Superior temporal gyrus (tissue), 1 donor: Measurements from ENCODE around the gene TNNI3.

Source experiments
- DNase-seq: peaks from one replicate; pipeline ENCODE4 v3.0.0-alpha.2; 2016; ENCODE audit errors: extremely low spot score

TNNI3 gene

DNA sequence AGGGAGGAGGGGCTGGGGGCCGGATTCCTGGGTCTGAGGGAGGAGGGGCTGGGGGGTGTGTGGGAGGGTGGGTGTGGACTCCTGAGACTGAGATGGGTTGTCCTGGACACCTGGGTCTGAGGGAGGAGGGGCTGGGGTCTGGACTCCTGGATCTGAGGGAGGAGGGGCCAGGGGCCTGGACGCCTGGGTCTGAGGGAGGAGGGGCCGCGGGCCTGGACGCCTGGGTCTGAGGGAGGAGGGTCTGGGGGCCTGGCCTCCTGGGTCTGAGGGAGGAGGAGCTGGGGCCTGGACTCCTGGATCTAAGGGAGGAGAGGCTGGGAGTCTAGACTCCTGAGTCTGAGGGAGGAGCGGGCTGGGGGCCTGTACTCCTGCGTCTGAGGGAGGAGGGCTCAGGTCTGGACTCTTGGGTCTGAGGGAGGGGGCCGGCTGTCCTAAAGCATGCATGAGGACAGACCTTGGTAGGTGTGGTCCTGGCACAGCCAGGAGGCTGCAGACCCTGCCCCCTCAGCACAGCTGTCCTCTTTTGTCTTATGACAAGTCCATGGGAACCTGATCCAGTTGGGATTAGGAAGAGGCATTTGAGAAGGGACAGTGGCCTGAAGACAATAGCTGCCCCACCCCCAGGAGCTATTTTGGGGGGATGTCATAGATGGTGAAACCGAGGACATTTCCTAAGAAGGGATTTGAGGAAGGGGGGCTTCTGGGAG, 9.8 kb downstream of the TNNI3 start:
- no peak for DNase-seq

DNA sequence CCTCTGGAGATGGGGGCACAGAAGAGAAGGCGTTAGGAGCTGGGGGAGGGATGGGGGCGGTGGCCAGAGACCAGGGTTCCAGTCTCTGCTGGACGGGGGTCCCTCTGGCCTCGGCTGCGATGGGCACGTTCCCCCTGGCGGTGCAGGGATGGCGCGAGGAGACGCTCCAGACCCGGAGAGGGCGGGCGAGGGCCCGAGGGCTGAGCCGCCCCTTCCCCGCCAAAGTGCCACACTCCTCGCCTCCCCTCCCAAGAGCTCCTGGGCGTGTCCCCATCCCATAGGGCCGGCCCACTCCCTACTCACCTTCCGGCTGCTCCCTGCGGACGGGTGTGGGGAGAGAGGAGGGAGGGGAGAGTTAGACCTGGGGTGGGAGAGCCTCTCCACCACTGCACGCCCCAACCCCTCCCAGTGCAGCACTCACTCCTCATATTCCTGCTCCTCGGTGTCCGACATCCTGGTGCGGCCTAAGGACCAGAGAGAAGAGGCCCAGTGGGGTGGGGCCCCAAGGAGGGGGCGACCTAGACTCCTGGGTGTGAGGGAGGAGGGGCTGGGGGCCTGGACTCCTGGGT, 10.7 kb downstream of the TNNI3 start:
- no peak for DNase-seq

DNA sequence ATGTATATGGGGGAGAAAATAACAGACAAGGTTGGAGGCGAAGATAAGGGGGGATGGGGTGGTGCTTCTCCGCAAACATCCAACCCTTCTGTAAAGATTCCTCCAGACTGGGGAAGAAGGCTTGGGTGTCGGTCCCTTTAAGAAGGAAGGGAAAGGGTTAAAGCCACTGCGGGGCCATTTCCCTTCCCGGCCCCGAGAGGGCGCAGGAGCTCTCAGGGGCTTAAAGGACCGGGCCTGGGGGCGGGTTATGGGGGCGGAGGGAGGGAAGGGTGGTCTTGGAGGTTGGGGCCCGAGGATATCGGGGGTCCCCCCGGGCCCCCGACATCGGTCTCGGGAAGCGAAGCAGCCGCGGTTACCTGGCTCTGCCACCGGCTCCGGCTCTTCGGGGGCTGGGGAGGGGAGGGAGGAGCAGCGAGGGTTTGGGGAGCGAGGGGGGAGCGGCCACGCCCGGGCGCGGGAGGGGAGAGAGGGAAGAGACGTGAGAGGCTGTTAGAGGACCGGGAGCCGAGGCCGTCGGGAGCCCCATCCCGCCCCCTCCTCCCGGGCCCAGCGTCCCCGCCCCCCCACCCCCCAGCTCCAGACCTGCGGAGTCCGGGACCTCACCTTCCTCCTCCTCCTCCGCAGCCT, 11.3 kb downstream of the TNNI3 start:
- DNase-seq: no peak

DNA sequence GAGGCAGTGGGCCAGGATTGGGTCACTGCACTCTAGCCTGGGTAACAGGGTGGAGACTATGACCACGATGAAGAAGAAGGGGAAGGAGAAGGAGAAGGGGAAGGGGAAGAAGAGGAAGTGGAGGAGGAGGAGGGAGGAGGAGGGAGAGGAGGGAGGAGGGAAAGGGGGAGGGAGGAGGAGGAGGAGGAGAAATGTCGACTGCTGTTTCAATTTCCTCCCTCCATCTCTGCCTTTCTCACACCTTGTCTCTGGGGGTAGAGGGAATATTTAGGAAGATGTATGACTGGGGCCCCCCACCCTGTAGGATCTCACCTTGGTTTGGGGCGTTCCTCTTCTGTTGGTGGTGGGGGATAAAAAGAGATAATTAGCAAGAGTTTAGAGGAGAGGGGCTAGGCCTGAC, 12.3 kb downstream of the TNNI3 start:
- DNase-seq: no peak

DNA sequence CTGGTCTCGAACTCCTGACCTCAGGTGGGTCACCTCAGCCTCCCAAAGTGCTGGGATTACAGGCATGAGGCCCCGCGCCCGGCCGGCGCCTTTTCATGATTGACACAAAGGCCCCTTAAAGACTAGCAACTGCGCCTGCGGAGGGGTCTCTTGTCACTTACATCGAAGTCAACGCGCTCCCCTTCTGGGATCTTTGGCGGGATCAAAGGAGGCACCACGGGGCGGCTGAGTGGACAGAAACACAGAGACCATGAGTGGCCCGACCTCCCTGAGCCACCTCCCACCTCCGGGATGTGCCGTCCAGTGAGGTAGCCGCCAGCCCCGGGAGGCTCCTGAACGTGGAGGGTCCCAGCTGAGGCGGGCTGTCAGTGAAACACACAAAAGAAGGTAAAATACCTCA, 15.8 kb downstream of the TNNI3 start:
- DNase-seq: no peak

DNA sequence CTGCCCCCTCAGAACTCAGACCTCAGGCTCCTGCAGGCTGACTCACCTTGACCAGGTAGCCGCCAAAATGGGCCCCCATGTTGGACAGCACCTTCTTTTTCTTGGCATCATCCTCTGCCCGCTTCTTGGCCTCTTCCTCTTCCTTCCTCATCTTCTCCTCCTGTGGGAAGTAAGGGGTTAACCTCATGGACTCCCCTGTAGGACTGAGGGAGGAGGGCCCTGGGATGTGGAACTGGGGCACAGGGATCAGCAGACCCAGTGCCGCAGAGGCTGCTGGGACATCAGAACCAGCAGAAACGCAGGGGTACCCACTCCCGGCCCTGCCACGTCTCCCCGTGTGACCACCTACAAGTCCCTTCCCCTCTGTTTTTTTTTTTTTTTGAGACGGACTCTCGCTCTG, 19.6 kb downstream of the TNNI3 start:
- no peak for DNase-seq

DNA sequence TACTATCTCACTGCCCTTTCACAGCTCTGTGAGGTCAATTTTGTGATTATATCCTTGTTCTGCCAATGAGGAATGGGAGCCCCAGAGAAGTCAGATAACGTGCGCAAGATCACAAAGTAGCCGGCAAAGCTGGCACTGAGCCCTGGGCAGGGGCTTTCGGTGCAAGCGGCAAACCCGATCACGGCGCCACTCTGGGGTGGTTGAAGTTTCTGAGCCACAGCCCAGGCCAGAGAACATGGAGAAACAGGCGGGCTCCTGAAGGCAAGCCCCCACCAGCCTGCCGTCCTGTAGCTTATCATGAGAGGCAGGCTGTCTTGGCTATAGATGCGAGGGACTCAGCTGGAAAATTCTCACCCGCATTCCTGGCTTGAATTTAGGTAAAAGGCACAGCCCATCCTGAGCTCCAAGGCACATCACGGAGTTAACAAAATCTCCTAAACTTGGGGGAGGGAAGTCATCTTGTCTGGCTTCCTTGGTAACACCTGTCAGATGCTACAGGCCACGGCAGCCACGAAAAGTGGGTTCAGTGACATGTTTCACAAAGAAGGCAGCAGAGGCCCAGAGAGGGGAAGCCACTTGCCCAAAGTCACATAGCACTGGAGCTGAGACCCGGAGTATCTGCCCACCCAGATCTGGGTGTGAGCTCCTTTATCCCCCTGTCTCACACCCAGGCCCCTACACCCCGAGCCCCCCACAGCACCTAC, 21.0 kb downstream of the TNNI3 start:
- DNase-seq: no peak

DNA sequence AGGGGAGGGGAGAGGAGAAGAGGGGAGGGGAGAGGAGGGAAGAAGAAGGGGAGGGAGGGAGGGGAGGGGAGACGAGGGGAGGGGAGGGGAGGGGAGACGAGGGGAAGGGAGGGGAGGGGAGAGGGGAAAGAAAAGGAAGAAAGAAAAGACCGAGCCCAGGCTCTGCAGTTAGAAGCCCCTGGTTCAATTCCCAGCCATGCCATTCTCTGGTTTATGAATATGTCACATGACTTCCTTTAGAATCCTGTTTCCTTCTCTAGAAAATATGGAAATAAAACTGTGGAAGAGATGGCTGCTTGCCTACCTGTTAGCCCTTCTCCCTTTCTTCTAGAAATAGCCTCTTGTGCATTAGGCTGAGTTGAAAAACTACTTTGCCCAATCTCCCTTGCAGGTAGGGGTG, 22.8 kb downstream of the TNNI3 start:
- DNase-seq: no peak

DNA sequence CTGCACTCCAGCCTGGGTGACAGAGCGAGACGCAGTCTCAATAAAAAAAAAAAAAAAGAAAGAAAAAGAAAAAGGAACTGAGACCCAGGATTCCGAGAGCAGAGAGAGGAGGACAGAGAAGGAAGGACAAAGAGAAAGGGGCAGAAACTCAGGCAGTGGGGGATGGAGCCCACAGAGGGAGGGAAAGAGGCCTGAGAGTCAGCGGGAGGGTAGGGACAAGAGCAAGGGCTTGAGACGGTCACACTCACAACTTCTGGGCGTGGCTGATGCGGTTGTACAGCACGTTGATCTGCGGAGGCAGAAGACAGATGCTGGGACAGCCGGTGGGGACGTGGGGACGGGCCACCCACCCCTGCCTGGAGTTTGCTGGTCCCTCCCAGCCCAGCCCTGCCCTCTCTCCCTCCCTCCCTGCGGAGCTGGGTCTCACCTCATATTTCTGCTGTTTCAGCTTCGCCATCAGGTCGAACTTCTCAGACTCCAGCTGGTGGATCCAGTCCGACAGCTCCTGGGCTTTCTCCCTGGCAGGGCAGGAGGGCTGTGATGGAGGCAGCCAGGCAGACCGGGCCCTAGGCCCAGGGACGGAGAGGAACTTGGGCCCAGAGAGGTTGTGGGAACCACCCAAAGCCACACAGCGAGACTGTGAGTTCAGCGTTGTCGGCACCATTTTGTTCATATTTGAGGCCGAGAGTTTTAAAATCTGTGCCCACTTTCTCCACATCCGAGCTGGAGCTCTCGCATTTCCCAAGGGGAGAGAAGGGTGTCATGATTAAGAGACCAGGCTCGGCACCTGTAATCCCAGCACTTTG, 23.7 kb downstream of the TNNI3 start:
- DNase-seq: no peak

DNA sequence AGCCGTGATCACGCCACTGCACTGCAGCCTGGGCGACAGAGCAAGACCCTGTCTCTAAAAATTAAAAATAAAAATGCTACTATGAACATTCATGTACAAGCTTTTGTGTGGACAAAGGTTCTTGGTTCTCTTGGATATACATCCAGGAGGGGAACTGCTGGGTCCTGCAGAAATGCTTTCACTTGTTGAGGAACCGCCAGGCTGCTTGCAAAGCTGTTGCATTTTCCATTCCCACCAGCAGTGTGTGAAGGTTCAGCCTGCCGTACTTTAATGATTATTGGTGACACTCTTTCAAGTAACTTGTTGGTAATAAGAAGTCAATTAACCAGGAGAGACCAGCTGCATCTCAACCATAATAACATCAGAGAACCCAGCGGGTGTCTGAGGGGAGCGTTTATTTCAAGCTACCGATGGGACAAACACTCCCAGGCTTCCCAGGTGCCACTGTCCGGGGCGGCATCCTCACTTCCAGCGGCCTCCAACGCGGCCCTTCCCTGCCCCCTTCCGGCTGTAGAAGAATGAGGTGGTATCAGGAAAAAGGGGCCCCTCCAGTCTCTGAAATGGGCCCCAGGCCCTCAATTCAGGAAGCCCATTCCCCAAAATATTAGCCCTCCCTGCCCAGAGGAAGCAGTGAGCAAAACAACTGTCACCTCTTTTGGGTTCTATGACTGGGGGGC, 24.9 kb downstream of the TNNI3 start:
- DNase-seq: no peak

DNA sequence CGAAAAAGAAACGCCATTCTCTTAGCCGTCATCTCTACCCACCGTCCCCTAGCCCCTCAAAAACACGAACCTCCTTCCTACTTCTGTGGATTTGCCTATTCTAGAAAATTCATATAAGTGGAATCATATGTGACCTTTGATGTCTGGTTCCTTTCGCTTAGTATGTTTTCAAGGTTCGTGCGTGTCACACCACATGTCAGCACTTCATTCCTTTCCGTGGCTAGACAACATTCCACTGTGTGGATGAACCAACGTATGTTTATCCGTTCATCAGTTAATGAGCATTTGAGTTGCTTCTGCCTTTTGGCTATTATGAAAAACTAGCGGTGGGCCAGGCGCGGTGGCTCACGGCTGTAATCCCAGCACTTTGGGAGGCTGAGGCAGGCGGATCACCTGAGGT, 26.1 kb downstream of the TNNI3 start:
- no peak for DNase-seq

DNA sequence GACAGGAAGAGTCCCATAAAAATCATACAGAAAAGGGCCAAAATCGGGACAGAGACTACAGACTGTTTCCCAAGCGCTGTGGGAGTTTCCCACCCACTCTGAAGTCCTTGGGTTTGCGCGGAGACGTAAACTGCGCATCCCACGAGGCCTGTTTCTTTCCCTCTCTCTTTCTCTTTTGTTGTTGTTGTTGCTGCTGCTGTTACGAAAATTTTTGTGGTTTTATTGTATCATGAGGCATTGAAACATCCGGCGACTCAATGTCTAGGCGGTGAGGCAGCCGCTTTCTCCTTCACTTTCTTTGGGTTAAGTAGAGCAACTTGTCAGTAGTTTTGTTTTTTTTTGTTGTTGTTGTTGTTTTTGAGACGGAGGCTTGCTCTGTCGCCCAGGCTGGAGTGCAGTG, 38.5 kb downstream of the TNNI3 start:
- no peak for DNase-seq

DNA sequence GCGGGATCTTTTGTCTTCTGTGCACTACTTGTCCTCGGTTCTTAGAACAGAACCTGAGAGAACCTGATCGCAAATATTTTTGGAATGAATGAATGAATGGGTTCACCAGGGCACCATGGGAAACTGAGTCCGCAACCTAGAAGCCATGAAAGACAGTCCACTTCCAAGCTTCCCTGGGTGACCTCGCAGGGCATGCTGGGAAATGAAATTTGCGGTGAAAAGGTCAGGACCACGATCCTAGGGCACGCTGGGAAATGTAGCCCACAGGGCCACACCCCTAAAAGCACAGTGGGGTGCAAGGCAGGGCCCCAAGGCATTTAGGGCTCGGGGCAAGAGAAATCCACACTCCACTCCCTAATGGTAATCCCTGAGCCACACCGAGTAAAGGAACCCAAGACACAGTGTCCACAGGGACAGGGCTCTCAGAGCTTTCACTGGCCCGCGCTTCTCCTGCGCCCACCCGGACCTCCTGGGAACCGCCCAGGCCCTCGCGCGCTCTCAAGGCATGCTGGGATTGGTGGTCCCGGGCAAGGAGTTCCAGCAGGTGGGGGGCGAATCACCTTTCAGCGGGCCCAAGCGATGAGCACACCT, 39.0 kb downstream of the TNNI3 start:
- DNase-seq: peak; percentile 81

DNA sequence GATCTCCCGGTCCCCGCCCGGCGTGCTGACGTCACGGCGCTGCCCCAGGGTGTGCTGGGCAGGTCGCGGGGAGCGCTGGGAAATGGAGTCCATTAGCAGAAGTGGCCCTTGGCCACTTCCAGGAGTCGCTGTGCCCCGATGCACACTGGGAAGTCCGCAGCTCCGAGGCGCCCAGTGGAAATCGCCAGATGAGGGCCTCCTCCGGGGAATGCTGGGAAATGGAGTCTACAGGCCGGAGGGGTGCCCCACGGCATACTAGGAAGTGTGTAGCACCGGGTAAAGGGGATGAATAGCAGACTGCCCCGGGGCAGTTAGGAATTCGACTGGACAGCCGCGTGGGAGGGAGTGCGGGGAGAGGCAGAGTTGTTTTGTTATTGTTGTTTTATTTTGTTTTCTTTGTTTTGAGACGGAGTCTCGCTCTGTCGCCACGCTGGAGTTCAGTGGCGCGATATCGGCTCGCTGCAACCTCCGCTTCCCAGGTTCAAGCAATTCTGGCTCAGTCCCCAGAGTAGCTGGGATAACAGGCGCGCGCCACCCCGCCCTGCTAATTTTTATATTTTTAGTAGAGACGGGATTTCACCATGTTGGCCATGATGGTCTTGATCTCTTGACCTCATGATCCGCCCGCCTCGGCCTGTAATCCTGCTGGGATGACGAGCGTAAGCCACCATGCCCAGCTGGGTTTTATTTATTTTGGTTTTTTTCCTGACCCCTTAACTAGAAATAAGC, 39.7 kb downstream of the TNNI3 start:
- peak; percentile 99 for DNase-seq

DNA sequence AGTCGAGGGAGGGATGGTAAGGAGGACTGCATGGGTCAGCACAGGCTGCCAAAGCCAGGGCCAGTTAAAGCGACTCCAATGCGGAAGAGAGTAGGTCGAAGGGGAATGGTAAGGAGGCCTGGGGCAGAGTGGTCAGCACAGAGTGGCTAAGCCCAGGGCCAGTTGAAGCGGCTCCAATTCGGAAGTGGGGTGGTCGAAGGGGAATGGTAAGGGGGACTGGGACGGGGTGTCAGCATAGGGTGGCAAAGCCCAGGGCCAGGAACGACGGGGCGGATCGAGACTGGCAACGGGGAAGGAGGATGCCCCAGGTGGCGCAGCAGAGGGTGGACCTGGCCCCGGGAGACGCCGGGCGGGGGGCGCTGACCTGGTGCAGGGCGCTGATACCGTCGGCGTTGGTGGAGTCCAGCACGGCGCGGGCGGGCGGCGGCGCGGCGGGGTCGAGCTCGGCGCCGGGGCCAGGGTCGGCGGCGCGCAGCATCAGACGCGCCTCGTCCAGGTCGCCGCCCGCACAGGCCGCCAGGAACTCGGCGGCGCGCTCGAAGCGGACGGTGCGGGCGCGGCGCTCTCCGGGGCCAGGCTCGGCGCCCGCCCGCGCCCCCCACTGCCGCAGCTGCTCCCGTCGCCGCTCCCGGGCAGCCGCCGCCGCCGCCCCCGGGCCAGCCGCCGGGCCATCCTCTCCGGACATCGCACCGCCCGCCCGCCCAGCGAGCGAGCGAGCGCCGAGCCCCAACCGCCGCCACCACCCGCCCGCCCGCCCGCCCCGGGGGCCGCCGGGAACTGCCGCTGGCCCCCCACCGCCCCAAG, 40.5 kb downstream of the TNNI3 start, which contains the start of gene PPP1R12C:
PPP1R12C (minus strand) TSS at position 779 of the 804 bp plus-strand sequence; CDS start at position 685, 94 bp downstream.
- DNase-seq: no peak

DNA sequence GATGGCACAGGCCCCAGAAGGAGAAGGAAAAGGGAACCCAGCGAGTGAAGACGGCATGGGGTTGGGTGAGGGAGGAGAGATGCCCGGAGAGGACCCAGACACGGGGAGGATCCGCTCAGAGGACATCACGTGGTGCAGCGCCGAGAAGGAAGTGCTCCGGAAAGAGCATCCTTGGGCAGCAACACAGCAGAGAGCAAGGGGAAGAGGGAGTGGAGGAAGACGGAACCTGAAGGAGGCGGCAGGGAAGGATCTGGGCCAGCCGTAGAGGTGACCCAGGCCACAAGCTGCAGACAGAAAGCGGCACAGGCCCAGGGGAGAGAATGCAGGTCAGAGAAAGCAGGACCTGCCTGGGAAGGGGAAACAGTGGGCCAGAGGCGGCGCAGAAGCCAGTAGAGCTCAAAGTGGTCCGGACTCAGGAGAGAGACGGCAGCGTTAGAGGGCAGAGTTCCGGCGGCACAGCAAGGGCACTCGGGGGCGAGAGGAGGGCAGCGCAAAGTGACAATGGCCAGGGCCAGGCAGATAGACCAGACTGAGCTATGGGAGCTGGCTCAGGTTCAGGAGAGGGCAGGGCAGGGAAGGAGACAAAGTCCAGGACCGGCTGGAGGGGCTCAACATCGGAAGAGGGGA, 41.2 kb downstream of the TNNI3 start:
- DNase-seq: peak; percentile 71

DNA sequence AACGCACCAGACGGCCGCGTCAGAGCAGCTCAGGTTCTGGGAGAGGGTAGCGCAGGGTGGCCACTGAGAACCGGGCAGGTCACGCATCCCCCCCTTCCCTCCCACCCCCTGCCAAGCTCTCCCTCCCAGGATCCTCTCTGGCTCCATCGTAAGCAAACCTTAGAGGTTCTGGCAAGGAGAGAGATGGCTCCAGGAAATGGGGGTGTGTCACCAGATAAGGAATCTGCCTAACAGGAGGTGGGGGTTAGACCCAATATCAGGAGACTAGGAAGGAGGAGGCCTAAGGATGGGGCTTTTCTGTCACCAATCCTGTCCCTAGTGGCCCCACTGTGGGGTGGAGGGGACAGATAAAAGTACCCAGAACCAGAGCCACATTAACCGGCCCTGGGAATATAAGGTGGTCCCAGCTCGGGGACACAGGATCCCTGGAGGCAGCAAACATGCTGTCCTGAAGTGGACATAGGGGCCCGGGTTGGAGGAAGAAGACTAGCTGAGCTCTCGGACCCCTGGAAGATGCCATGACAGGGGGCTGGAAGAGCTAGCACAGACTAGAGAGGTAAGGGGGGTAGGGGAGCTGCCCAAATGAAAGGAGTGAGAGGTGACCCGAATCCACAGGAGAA, 42.0 kb downstream of the TNNI3 start:
- DNase-seq: no peak

DNA sequence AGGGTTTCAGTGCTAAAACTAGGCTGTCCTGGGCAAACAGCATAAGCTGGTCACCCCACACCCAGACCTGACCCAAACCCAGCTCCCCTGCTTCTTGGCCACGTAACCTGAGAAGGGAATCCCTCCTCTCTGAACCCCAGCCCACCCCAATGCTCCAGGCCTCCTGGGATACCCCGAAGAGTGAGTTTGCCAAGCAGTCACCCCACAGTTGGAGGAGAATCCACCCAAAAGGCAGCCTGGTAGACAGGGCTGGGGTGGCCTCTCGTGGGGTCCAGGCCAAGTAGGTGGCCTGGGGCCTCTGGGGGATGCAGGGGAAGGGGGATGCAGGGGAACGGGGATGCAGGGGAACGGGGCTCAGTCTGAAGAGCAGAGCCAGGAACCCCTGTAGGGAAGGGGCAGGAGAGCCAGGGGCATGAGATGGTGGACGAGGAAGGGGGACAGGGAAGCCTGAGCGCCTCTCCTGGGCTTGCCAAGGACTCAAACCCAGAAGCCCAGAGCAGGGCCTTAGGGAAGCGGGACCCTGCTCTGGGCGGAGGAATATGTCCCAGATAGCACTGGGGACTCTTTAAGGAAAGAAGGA, 42.9 kb downstream of the TNNI3 start:
- DNase-seq: no peak
